Measurements from ENCODE around the gene OR8A1.

GRCh38 chr11:124570160-124570559, 363 bp downstream of the OR8A1 start:
- TF ChIP-seq CTCF (conservative IDR thresholded peaks at IDR 0.05): no peak
- no peak for TF ChIP-seq EZH2 (IDR thresholded peaks at IDR 0.05; ENCODE audit: low read depth)

Measured in PC-9 (cell line).